ENCODE measurements around the gene AK2. TPM values are rescaled to one million over a fixed set of nuclear protein-coding genes. Genes with fewer than 3 reads are reported as not detected.

The AK2 gene
- total and polyA plus RNA-seq, 10 of the 15 experiments (the other 5 are each of a cell fraction or from before 2014, with no cell fraction given): 52.3 to 500 (median 278) TPM

- Histone ChIP-seq H3K27me3 (replicated peaks in 1 of 2; ENCODE audit: control insufficient read depth in 2 of 2, insufficient read depth in 2 of 2, low read length in 1 of 2) (no peaks in the 10 kb centered on the region), H4K20me1 (ENCODE audit: control insufficient read depth, insufficient read depth) (no peaks in the 10 kb centered on the region), H2AFZ (ENCODE audit: control insufficient read depth, low read depth, low read length) (no peak overlapping the region), H3K9me3 (replicated peaks; ENCODE audit: control insufficient read depth, insufficient read depth, low read length) (no peaks in the 10 kb centered on the region), H3K9ac (ENCODE audit: control insufficient read depth, insufficient read depth, low read length) (no peak overlapping the region), H3K79me2 (ENCODE audit: control insufficient read depth, insufficient read depth, low read length) (no peaks in the 10 kb centered on the region), H3K27ac (ENCODE audit: control insufficient read depth, insufficient read depth) (no peak overlapping the region), H3K4me1 (ENCODE audit: control insufficient read depth, insufficient read depth, low read length) (no peaks in the 10 kb centered on the region), H3K36me3 (ENCODE audit: control insufficient read depth in 2 of 2, insufficient read depth in 2 of 2, low read length in 1 of 2) (peaks cover 21 to 39% of the 10 kb centered on the region in 2 experiments), H3K4me3 (no peak overlapping the region), H3K4me2 (ENCODE audit: control insufficient read depth, insufficient read depth) (no peak overlapping the region)
- ChIA-PET CTCF (no interaction called here), RAD21 (ENCODE audit: unreplicated experiment) (no interaction called here), POLR2A (no interaction called here), SMC1A (ENCODE audit: uncharacterized antibody, unreplicated experiment) (interaction anchor here (1.7 kb wide), 1 partner anchor 11 kb away, joined by 4 read pairs; no protein-coding TSS in a partner anchor)
- FAIRE-seq (no peak), ATAC-seq (no peak), DNase-seq (ENCODE audit: low read depth, low spot score) (no peak)
- in situ Hi-C loops (cut with MboI) (no loop called here), intact Hi-C loops (cut with micrococcal nuclease; ENCODE audit: unreplicated experiment) (no loop called here)
- BruUV-seq (replicated peaks): no TSS peak
- WGBS (ENCODE audit: insufficient coverage, insufficient replicate concordance, low lambda C conversion rate, missing lambda C conversion rate): 77% methylated on average over 1 of the region's 1 CpG
- no peak for TF ChIP-seq ESRRA (IDR thresholded peaks at IDR 0.05; ENCODE audit: low read length)
- TF ChIP-seq ZNF384 (IDR thresholded peaks at IDR 0.05; ENCODE audit: borderline replicate concordance, low read depth, low read length): no peak
- TF ChIP-seq, protein P1, sequence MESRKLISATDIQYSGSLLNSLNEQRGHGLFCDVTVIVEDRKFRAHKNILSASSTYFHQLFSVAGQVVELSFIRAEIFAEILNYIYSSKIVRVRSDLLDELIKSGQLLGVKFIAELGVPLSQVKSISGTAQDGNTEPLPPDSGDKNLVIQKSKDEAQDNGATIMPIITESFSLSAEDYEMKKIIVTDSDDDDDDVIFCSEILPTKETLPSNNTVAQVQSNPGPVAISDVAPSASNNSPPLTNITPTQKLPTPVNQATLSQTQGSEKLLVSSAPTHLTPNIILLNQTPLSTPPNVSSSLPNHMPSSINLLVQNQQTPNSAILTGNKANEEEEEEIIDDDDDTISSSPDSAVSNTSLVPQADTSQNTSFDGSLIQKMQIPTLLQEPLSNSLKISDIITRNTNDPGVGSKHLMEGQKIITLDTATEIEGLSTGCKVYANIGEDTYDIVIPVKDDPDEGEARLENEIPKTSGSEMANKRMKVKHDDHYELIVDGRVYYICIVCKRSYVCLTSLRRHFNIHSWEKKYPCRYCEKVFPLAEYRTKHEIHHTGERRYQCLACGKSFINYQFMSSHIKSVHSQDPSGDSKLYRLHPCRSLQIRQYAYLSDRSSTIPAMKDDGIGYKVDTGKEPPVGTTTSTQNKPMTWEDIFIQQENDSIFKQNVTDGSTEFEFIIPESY (IDR thresholded peaks at IDR 0.05): no peak
- no peak for TF ChIP-seq RAD21 (IDR thresholded peaks at IDR 0.05; ENCODE audit: insufficient read depth, low read depth, low read length)
- TF ChIP-seq PKNOX1 (IDR thresholded peaks at IDR 0.05): no peak
- TF ChIP-seq SMARCA5 (IDR thresholded peaks at IDR 0.05): no peak
- TF ChIP-seq, protein P2, sequence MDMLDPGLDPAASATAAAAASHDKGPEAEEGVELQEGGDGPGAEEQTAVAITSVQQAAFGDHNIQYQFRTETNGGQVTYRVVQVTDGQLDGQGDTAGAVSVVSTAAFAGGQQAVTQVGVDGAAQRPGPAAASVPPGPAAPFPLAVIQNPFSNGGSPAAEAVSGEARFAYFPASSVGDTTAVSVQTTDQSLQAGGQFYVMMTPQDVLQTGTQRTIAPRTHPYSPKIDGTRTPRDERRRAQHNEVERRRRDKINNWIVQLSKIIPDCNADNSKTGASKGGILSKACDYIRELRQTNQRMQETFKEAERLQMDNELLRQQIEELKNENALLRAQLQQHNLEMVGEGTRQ (IDR thresholded peaks at IDR 0.05; ENCODE audit: borderline replicate concordance, low read depth, low read length): no peak
- no peak for TF ChIP-seq LARP7 (IDR thresholded peaks at IDR 0.05)
- TF ChIP-seq E4F1 (IDR thresholded peaks at IDR 0.05; ENCODE audit: borderline replicate concordance, partially characterized antibody): no peak
- no peak for TF ChIP-seq ZZZ3 (IDR thresholded peaks at IDR 0.05; ENCODE audit: control insufficient read depth, insufficient read length, low read depth)
- TF ChIP-seq ZBTB4 (CRISPR knock-in tag; IDR thresholded peaks at IDR 0.05): no peak
- TF ChIP-seq, protein P3, sequence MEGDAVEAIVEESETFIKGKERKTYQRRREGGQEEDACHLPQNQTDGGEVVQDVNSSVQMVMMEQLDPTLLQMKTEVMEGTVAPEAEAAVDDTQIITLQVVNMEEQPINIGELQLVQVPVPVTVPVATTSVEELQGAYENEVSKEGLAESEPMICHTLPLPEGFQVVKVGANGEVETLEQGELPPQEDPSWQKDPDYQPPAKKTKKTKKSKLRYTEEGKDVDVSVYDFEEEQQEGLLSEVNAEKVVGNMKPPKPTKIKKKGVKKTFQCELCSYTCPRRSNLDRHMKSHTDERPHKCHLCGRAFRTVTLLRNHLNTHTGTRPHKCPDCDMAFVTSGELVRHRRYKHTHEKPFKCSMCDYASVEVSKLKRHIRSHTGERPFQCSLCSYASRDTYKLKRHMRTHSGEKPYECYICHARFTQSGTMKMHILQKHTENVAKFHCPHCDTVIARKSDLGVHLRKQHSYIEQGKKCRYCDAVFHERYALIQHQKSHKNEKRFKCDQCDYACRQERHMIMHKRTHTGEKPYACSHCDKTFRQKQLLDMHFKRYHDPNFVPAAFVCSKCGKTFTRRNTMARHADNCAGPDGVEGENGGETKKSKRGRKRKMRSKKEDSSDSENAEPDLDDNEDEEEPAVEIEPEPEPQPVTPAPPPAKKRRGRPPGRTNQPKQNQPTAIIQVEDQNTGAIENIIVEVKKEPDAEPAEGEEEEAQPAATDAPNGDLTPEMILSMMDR (IDR thresholded peaks at IDR 0.05 in 2 of 3, conservative IDR thresholded peaks at IDR 0.05 in 1 of 3; ENCODE audit: control insufficient read depth in 2 of 3, extremely low read depth in 1 of 3, insufficient read depth in 1 of 3, low read depth in 3 of 3, low read length in 3 of 3): no peak
These were observed 22.9 kb downstream of the AK2 start for GRCh38 chr1:33013791-33014190.
